ENCODE results near the gene UBE2L3. TPM values are rescaled to one million over a fixed set of nuclear protein-coding genes. Genes with fewer than 3 reads are reported as not detected.
A peak's percentile ranks its signal among the peaks of the same experiment; 100 is the strongest.

UBE2L3 gene
- total and polyA plus RNA-seq, 2 of the 13 experiments (the other 11 are each of a cell fraction or from before 2014, with no cell fraction given) = 30.2 to 58.1 TPM

DNA sequence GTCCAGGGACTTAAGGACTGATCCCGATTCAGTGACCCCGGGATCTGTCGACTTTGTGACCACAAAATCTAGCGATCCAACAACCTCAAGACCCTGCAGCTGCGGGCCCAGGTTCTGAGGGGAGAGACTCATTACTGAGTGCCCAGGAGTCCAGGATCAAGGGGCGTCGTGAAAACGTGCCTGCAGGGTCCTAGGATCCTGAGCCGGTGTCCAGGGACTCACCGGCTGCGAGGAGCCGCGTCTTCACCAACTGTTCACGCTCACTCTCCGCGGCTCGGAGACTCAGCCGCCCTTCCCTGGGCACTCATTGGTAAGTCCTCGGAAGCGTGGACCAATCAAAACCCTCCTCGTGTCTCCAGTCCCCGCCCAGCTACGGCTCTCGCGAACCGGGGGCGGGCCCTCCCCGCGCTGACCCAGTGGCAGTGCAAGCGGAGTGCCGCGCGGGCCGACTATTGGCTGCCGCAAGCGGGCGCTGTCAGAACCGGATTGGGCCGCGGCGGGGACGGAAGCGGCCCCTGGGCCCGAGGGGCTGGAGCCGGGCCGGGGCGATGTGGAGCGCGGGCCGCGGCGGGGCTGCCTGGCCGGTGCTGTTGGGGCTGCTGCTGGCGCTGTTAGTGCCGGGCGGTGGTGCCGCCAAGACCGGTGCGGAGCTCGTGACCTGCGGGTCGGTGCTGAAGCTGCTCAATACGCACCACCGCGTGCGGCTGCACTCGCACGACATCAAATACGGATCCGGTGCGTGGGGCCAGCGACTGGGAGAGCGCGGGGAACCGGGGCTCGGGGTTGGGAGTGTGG lies 74.5 kb downstream of the UBE2L3 start, which contains the start of gene SDF2L1 (continued):
- TF ChIP-seq, protein P1, sequence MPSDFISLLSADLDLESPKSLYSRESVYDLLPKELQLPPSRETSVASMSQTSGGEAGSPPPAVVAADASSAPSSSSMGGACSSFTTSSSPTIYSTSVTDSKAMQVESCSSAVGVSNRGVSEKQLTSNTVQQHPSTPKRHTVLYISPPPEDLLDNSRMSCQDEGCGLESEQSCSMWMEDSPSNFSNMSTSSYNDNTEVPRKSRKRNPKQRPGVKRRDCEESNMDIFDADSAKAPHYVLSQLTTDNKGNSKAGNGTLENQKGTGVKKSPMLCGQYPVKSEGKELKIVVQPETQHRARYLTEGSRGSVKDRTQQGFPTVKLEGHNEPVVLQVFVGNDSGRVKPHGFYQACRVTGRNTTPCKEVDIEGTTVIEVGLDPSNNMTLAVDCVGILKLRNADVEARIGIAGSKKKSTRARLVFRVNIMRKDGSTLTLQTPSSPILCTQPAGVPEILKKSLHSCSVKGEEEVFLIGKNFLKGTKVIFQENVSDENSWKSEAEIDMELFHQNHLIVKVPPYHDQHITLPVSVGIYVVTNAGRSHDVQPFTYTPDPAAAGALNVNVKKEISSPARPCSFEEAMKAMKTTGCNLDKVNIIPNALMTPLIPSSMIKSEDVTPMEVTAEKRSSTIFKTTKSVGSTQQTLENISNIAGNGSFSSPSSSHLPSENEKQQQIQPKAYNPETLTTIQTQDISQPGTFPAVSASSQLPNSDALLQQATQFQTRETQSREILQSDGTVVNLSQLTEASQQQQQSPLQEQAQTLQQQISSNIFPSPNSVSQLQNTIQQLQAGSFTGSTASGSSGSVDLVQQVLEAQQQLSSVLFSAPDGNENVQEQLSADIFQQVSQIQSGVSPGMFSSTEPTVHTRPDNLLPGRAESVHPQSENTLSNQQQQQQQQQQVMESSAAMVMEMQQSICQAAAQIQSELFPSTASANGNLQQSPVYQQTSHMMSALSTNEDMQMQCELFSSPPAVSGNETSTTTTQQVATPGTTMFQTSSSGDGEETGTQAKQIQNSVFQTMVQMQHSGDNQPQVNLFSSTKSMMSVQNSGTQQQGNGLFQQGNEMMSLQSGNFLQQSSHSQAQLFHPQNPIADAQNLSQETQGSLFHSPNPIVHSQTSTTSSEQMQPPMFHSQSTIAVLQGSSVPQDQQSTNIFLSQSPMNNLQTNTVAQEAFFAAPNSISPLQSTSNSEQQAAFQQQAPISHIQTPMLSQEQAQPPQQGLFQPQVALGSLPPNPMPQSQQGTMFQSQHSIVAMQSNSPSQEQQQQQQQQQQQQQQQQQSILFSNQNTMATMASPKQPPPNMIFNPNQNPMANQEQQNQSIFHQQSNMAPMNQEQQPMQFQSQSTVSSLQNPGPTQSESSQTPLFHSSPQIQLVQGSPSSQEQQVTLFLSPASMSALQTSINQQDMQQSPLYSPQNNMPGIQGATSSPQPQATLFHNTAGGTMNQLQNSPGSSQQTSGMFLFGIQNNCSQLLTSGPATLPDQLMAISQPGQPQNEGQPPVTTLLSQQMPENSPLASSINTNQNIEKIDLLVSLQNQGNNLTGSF (CRISPR knock-in tag; IDR thresholded peaks at IDR 0.05) = no peak
- TF ChIP-seq, protein P2, sequence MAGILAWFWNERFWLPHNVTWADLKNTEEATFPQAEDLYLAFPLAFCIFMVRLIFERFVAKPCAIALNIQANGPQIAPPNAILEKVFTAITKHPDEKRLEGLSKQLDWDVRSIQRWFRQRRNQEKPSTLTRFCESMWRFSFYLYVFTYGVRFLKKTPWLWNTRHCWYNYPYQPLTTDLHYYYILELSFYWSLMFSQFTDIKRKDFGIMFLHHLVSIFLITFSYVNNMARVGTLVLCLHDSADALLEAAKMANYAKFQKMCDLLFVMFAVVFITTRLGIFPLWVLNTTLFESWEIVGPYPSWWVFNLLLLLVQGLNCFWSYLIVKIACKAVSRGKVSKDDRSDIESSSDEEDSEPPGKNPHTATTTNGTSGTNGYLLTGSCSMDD (CRISPR knock-in tag; IDR thresholded peaks at IDR 0.05) = no peak
- TF ChIP-seq HOXA3 (CRISPR knock-in tag; IDR thresholded peaks at IDR 0.05) (peak; percentile 20; the same call in 1 of the 2 replicates), ZSCAN31 (CRISPR knock-in tag; IDR thresholded peaks at IDR 0.05; ENCODE audit: low read depth) (peak; percentile 22; the same call in 1 of the 2 replicates), NR3C1 (CRISPR knock-in tag; IDR thresholded peaks at IDR 0.05) (no peak), IRF2 (CRISPR knock-in tag; IDR thresholded peaks at IDR 0.05) (no peak), CBFB (CRISPR knock-in tag; IDR thresholded peaks at IDR 0.05) (no peak), ZFP82 (CRISPR knock-in tag; IDR thresholded peaks at IDR 0.05; ENCODE audit: borderline replicate concordance) (no peak), ZNF816 (CRISPR knock-in tag; IDR thresholded peaks at IDR 0.05; ENCODE audit: borderline replicate concordance) (no peak), EEA1 (CRISPR knock-in tag; IDR thresholded peaks at IDR 0.05; ENCODE audit: borderline replicate concordance) (no peak), SMAD1 (CRISPR knock-in tag; IDR thresholded peaks at IDR 0.05; ENCODE audit: borderline replicate concordance, low read depth) (peak; percentile 40; the same call in 1 of the 2 replicates), ZNF24 (IDR thresholded peaks at IDR 0.05) (no peak), ZNF724P (CRISPR knock-in tag; IDR thresholded peaks at IDR 0.05; ENCODE audit: borderline replicate concordance) (0 out of 2 replicates have a peak, but pooled peaks have one; percentile 68), ZNF468 (CRISPR knock-in tag; IDR thresholded peaks at IDR 0.05) (no peak)
- TF ChIP-seq, protein P3, sequence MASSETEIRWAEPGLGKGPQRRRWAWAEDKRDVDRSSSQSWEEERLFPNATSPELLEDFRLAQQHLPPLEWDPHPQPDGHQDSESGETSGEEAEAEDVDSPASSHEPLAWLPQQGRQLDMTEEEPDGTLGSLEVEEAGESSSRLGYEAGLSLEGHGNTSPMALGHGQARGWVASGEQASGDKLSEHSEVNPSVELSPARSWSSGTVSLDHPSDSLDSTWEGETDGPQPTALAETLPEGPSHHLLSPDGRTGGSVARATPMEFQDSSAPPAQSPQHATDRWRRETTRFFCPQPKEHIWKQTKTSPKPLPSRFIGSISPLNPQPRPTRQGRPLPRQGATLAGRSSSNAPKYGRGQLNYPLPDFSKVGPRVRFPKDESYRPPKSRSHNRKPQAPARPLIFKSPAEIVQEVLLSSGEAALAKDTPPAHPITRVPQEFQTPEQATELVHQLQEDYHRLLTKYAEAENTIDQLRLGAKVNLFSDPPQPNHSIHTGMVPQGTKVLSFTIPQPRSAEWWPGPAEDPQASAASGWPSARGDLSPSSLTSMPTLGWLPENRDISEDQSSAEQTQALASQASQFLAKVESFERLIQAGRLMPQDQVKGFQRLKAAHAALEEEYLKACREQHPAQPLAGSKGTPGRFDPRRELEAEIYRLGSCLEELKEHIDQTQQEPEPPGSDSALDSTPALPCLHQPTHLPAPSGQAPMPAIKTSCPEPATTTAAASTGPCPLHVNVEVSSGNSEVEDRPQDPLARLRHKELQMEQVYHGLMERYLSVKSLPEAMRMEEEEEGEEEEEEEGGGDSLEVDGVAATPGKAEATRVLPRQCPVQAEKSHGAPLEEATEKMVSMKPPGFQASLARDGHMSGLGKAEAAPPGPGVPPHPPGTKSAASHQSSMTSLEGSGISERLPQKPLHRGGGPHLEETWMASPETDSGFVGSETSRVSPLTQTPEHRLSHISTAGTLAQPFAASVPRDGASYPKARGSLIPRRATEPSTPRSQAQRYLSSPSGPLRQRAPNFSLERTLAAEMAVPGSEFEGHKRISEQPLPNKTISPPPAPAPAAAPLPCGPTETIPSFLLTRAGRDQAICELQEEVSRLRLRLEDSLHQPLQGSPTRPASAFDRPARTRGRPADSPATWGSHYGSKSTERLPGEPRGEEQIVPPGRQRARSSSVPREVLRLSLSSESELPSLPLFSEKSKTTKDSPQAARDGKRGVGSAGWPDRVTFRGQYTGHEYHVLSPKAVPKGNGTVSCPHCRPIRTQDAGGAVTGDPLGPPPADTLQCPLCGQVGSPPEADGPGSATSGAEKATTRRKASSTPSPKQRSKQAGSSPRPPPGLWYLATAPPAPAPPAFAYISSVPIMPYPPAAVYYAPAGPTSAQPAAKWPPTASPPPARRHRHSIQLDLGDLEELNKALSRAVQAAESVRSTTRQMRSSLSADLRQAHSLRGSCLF (CRISPR knock-in tag; IDR thresholded peaks at IDR 0.05; ENCODE audit: borderline replicate concordance) = no peak
- TF ChIP-seq, protein P4, sequence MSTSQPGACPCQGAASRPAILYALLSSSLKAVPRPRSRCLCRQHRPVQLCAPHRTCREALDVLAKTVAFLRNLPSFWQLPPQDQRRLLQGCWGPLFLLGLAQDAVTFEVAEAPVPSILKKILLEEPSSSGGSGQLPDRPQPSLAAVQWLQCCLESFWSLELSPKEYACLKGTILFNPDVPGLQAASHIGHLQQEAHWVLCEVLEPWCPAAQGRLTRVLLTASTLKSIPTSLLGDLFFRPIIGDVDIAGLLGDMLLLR (CRISPR knock-in tag; IDR thresholded peaks at IDR 0.05) = peak; percentile 29; the same call in 1 of the 2 replicates
- TF ChIP-seq, protein P5, sequence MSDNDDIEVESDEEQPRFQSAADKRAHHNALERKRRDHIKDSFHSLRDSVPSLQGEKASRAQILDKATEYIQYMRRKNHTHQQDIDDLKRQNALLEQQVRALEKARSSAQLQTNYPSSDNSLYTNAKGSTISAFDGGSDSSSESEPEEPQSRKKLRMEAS (IDR thresholded peaks at IDR 0.05) = peak; percentile 78
